Sigmoid colon (tissue), 4 donors: Measurements from ENCODE around the gene RPP21.

ENCODE experiments used
- POLR2A ChIP-seq, 2 donors: fragments of 450-650 bp; IDR thresholded peaks; one replicate each; pipeline ENCODE4 v1.6.1; 2016; ENCODE audit warnings: antibody characterized with exemption in 2 of 2, mild to moderate bottlenecking in 2 of 2, moderate library complexity in 2 of 2
- POLR2AphosphoS5 ChIP-seq, 4 donors: sonication (generic); formaldehyde crosslinking; IDR thresholded peaks; one replicate each; pipeline ENCODE4 v1.6.1; 2017; ENCODE audit warnings: antibody characterized with exemption in 4 of 4
- TF ChIP-seq, protein P1 (sequence below), 4 experiments: fragments of 450-650 bp in 3 of 4; fragments of 200-600 bp in 1 of 4; IDR thresholded peaks; one replicate each; pipeline ENCODE4 v1.5.1; 2016 to 2019; ENCODE audit warnings: antibody characterized with exemption in 4 of 4, mild to moderate bottlenecking in 3 of 4, moderate library complexity in 2 of 4

DNA sequence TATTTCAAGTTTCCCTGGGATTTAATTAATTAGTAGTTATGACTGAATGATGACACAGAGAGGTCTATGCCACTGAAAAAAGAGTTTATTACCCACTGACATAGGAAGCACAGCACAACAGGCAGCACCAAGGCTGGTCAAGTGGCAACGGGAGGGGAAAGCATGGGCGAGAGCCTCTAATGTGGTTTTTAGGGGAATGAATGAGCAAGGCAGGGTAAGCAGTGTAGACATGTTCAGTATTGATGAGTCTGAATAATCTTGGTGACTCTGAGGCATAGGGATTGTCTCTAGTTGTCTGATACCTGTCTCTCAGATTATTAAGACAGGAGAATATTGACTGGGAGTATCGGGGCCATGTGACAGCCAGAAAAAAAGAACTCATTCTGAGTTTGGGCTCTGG, 46.3 kb downstream of the RPP21 start:
- TF ChIP-seq POLR2AphosphoS5 (IDR thresholded peaks at IDR 0.05) (no peak), POLR2A (IDR thresholded peaks at IDR 0.05) (no peak)
- TF ChIP-seq, protein P1, sequence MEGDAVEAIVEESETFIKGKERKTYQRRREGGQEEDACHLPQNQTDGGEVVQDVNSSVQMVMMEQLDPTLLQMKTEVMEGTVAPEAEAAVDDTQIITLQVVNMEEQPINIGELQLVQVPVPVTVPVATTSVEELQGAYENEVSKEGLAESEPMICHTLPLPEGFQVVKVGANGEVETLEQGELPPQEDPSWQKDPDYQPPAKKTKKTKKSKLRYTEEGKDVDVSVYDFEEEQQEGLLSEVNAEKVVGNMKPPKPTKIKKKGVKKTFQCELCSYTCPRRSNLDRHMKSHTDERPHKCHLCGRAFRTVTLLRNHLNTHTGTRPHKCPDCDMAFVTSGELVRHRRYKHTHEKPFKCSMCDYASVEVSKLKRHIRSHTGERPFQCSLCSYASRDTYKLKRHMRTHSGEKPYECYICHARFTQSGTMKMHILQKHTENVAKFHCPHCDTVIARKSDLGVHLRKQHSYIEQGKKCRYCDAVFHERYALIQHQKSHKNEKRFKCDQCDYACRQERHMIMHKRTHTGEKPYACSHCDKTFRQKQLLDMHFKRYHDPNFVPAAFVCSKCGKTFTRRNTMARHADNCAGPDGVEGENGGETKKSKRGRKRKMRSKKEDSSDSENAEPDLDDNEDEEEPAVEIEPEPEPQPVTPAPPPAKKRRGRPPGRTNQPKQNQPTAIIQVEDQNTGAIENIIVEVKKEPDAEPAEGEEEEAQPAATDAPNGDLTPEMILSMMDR (IDR thresholded peaks at IDR 0.05) = no peak
